Adrenal gland (tissue), 5 donors: Measurements from ENCODE around the gene OXSM.

Source experiments
- POLR2A ChIP-seq, 2 donors: fragments of 450-650 bp; IDR thresholded peaks; one replicate each; pipeline ENCODE4 v1.6.1; 2017; ENCODE audit warnings: antibody characterized with exemption in 2 of 2, mild to moderate bottlenecking in 2 of 2, moderate library complexity in 1 of 2
- TF ChIP-seq, protein P1 (sequence below), 6 experiments: fragments of 450-650 bp in 4 of 6; fragments of 200-600 bp in 2 of 6; sonication (generic) in 1 of 6; IDR thresholded peaks; 1 replicate in 5 of 6; 2 replicates in 1 of 6; pipeline versions ENCODE4 v1.5.1 to v1.8.0; 2016 to 2021; ENCODE audit warnings: antibody characterized with exemption in 6 of 6, mild to moderate bottlenecking in 2 of 6, moderate library complexity in 1 of 6
- donor health status: DM: no; HTN: no; CAD: no.

DNA sequence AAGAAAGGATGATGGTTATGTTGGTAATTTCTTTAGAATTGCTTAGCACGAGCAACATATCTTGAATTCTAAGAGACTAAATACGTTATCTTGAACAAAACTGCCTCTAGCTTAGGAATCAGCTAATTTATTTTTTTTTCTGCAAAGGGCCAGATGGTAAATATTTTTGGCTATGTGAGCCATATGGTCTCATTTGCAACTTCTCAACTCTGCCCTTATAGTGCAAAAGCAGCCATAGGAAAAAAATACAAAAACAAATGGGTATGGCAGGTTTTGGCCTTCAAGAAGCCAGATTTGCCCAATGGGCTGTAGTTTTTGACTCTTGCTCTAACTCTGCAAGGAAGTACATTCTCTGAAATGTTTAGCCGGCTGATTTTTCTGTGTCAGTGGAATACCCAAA lies 11.9 kb downstream of the OXSM start:
- TF ChIP-seq, protein P1, sequence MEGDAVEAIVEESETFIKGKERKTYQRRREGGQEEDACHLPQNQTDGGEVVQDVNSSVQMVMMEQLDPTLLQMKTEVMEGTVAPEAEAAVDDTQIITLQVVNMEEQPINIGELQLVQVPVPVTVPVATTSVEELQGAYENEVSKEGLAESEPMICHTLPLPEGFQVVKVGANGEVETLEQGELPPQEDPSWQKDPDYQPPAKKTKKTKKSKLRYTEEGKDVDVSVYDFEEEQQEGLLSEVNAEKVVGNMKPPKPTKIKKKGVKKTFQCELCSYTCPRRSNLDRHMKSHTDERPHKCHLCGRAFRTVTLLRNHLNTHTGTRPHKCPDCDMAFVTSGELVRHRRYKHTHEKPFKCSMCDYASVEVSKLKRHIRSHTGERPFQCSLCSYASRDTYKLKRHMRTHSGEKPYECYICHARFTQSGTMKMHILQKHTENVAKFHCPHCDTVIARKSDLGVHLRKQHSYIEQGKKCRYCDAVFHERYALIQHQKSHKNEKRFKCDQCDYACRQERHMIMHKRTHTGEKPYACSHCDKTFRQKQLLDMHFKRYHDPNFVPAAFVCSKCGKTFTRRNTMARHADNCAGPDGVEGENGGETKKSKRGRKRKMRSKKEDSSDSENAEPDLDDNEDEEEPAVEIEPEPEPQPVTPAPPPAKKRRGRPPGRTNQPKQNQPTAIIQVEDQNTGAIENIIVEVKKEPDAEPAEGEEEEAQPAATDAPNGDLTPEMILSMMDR (IDR thresholded peaks at IDR 0.05): no peak
- TF ChIP-seq POLR2A (IDR thresholded peaks at IDR 0.05): no peak
